HG02678 (cell line): Measurements from ENCODE around the gene TNK2.
"Not testable (repeated sequence)": the region's sequence is repeated elsewhere in the genome, so short reads cannot be mapped to it uniquely, and the experiment has no call there.

Experiments
- ATAC-seq: cut with Tn5 transposase; IDR thresholded peaks from one replicate; pipeline ENCODE4 v1.9.1; 2021; ENCODE audit warnings: mild to moderate bottlenecking, moderate library complexity; ENCODE audit not compliant: unreplicated experiment

The TNK2 gene

GRCh38 chr3:195872097-195872496, 36.3 kb downstream of the TNK2 start:
- ATAC-seq, result no peak

GRCh38 chr3:195871686-195872085, 36.7 kb downstream of the TNK2 start:
- not testable (repeated sequence) for ATAC-seq

GRCh38 chr3:195870937-195871336, 37.4 kb downstream of the TNK2 start:
- ATAC-seq, result no peak

GRCh38 chr3:195870442-195870841, 37.9 kb downstream of the TNK2 start:
- no peak for ATAC-seq

GRCh38 chr3:195869413-195870001, 38.8 kb downstream of the TNK2 start:
- ATAC-seq, result no peak

- ATAC-seq, result no peak
Observed at GRCh38 chr3:195868866-195869412, 39.4 kb downstream of the TNK2 start.

GRCh38 chr3:195868336-195868865, 40.0 kb downstream of the TNK2 start:
- no peak for ATAC-seq

GRCh38 chr3:195867631-195868335, 40.6 kb downstream of the TNK2 start:
- ATAC-seq, result no peak

- no peak for ATAC-seq
Observed at GRCh38 chr3:195866686-195867511, 41.5 kb downstream of the TNK2 start.

GRCh38 chr3:195865752-195866151, 42.6 kb downstream of the TNK2 start:
- ATAC-seq, result no peak

GRCh38 chr3:195863121-195864061, 45.0 kb downstream of the TNK2 start:
- ATAC-seq, result peak; percentile 62

GRCh38 chr3:195862318-195862717, 46.0 kb downstream of the TNK2 start:
- not testable (repeated sequence) for ATAC-seq

GRCh38 chr3:195860456-195860855, 47.9 kb downstream of the TNK2 start:
- ATAC-seq, result no peak

- ATAC-seq, result no peak
Observed at GRCh38 chr3:195859846-195860411, 48.4 kb downstream of the TNK2 start.

GRCh38 chr3:195859061-195859845, 49.1 kb downstream of the TNK2 start:
- no peak for ATAC-seq

GRCh38 chr3:195856410-195857084, 51.8 kb downstream of the TNK2 start:
- no peak for ATAC-seq

GRCh38 chr3:195855471-195856409, 52.6 kb downstream of the TNK2 start:
- no peak for ATAC-seq
